ENCODE results near the gene GPR146. TPM values are rescaled to one million over a fixed set of nuclear protein-coding genes. Genes with fewer than 3 reads are reported as not detected.

The GPR146 gene
- total and polyA plus RNA-seq, 2 of the 13 experiments (the other 11 are each of a cell fraction or from before 2014, with no cell fraction given), result 2.0 to 15.9 TPM

DNA sequence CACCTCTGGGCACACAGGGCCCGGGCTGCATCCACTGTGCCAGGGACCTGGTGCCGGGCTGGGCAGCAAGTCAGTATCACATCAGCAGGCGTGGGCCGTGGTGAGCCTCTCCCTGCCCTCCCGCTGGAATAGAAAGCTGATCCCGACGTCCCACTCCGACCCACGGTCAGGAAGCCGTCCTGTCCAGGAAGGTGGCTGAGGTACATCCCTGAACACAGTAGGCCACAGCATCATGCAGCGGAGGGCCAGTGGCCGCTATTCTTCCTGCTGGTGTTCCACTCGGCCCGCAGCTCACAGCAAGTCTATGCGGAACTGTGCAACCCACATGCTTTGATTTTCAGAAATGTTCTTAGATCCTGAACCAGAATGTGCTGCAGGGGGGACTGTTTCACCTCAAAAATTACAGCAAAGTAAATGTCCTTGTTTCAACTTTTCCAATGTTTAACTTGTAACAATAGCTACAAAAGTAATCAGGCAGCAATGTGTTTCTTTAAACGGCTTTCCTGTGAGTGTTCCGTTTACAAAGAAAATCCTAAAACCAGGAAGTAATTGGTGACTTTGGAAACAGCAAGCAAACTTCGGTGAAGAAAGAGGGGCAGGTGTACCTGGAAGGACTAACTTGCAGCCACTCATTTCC is 676 bp upstream of the GPR146 start (continued):
- TF ChIP-seq, protein P1, sequence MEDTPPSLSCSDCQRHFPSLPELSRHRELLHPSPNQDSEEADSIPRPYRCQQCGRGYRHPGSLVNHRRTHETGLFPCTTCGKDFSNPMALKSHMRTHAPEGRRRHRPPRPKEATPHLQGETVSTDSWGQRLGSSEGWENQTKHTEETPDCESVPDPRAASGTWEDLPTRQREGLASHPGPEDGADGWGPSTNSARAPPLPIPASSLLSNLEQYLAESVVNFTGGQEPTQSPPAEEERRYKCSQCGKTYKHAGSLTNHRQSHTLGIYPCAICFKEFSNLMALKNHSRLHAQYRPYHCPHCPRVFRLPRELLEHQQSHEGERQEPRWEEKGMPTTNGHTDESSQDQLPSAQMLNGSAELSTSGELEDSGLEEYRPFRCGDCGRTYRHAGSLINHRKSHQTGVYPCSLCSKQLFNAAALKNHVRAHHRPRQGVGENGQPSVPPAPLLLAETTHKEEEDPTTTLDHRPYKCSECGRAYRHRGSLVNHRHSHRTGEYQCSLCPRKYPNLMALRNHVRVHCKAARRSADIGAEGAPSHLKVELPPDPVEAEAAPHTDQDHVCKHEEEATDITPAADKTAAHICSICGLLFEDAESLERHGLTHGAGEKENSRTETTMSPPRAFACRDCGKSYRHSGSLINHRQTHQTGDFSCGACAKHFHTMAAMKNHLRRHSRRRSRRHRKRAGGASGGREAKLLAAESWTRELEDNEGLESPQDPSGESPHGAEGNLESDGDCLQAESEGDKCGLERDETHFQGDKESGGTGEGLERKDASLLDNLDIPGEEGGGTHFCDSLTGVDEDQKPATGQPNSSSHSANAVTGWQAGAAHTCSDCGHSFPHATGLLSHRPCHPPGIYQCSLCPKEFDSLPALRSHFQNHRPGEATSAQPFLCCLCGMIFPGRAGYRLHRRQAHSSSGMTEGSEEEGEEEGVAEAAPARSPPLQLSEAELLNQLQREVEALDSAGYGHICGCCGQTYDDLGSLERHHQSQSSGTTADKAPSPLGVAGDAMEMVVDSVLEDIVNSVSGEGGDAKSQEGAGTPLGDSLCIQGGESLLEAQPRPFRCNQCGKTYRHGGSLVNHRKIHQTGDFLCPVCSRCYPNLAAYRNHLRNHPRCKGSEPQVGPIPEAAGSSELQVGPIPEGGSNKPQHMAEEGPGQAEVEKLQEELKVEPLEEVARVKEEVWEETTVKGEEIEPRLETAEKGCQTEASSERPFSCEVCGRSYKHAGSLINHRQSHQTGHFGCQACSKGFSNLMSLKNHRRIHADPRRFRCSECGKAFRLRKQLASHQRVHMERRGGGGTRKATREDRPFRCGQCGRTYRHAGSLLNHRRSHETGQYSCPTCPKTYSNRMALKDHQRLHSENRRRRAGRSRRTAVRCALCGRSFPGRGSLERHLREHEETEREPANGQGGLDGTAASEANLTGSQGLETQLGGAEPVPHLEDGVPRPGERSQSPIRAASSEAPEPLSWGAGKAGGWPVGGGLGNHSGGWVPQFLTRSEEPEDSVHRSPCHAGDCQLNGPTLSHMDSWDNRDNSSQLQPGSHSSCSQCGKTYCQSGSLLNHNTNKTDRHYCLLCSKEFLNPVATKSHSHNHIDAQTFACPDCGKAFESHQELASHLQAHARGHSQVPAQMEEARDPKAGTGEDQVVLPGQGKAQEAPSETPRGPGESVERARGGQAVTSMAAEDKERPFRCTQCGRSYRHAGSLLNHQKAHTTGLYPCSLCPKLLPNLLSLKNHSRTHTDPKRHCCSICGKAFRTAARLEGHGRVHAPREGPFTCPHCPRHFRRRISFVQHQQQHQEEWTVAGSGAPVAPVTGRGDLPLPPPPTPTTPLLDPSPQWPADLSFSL (CRISPR knock-in tag; IDR thresholded peaks at IDR 0.05), result no peak
- TF ChIP-seq RELA (CRISPR knock-in tag; IDR thresholded peaks at IDR 0.05), result no peak
- TF ChIP-seq ZNF577 (CRISPR knock-in tag; IDR thresholded peaks at IDR 0.05; ENCODE audit: borderline replicate concordance, low read depth), result no peak
- TF ChIP-seq EP300 (IDR thresholded peaks at IDR 0.05; ENCODE audit: low read depth in 2 of 2, low read length in 2 of 2), result no peak
- TF ChIP-seq EP300 (CRISPR knock-in tag; IDR thresholded peaks at IDR 0.05; ENCODE audit: borderline replicate concordance), result no peak
- TF ChIP-seq JUND (CRISPR knock-in tag; IDR thresholded peaks at IDR 0.05), result no peak
- TF ChIP-seq ASH2L (IDR thresholded peaks at IDR 0.05; ENCODE audit: insufficient read length, low read depth, low read length), result no peak
- TF ChIP-seq ZFX (CRISPR knock-in tag; IDR thresholded peaks at IDR 0.05; ENCODE audit: low read depth), result 0 out of 2 replicates have a peak, but pooled peaks have one; percentile 26
- no peak for TF ChIP-seq KDM5A (IDR thresholded peaks at IDR 0.05; ENCODE audit: borderline replicate concordance, low read length)
- no peak for TF ChIP-seq ZNF782 (CRISPR knock-in tag; IDR thresholded peaks at IDR 0.05; ENCODE audit: borderline replicate concordance)
- no peak for TF ChIP-seq SAFB2 (CRISPR knock-in tag; IDR thresholded peaks at IDR 0.05; ENCODE audit: borderline replicate concordance, low read depth)
- TF ChIP-seq, protein P2, sequence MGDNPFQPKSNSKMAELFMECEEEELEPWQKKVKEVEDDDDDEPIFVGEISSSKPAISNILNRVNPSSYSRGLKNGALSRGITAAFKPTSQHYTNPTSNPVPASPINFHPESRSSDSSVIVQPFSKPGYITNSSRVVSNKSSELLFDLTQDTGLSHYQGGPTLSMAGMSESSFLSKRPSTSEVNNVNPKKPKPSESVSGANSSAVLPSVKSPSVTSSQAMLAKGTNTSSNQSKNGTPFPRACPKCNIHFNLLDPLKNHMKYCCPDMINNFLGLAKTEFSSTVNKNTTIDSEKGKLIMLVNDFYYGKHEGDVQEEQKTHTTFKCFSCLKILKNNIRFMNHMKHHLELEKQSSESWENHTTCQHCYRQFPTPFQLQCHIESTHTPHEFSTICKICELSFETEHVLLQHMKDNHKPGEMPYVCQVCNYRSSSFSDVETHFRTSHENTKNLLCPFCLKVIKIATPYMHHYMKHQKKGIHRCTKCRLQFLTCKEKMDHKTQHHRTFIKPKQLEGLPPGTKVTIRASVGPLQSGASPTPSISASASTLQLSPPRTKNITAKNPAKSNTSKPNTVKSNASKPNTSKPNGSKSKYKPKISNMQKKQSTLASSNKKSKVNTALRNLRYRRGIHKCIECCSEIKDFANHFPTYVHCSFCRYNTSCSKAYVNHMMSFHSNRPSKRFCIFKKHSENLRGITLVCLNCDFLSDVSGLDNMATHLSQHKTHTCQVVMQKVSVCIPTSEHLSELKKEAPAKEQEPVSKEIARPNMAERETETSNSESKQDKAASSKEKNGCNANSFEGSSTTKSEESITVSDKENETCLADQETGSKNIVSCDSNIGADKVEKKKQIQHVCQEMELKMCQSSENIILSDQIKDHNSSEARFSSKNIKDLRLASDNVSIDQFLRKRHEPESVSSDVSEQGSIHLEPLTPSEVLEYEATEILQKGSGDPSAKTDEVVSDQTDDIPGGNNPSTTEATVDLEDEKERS (CRISPR knock-in tag; IDR thresholded peaks at IDR 0.05), result no peak
- TF ChIP-seq, protein P3, sequence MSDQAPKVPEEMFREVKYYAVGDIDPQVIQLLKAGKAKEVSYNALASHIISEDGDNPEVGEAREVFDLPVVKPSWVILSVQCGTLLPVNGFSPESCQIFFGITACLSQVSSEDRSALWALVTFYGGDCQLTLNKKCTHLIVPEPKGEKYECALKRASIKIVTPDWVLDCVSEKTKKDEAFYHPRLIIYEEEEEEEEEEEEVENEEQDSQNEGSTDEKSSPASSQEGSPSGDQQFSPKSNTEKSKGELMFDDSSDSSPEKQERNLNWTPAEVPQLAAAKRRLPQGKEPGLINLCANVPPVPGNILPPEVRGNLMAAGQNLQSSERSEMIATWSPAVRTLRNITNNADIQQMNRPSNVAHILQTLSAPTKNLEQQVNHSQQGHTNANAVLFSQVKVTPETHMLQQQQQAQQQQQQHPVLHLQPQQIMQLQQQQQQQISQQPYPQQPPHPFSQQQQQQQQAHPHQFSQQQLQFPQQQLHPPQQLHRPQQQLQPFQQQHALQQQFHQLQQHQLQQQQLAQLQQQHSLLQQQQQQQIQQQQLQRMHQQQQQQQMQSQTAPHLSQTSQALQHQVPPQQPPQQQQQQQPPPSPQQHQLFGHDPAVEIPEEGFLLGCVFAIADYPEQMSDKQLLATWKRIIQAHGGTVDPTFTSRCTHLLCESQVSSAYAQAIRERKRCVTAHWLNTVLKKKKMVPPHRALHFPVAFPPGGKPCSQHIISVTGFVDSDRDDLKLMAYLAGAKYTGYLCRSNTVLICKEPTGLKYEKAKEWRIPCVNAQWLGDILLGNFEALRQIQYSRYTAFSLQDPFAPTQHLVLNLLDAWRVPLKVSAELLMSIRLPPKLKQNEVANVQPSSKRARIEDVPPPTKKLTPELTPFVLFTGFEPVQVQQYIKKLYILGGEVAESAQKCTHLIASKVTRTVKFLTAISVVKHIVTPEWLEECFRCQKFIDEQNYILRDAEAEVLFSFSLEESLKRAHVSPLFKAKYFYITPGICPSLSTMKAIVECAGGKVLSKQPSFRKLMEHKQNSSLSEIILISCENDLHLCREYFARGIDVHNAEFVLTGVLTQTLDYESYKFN (CRISPR knock-in tag; conservative IDR thresholded peaks at IDR 0.05), result 0 out of 2 replicates have a peak, but pooled peaks have one; percentile 55

Data from HepG2 (cell line).